Mesenchymal stem cell (in vitro differentiated cells and primary cell): ENCODE measurements around the gene RUBCNL. TPM values are rescaled to one million over a fixed set of nuclear protein-coding genes. Genes with fewer than 3 reads are reported as not detected.

ENCODE experiments used
- DNase-seq: peaks from one replicate; pipeline ENCODE4 v3.0.0-alpha.2; 2013
- H2AFZ ChIP-seq: one replicate; pipeline ENCODE4 v1.6.1; 2013; ENCODE audit warnings: low read depth, mild to moderate bottlenecking, control low read depth, inconsistent platforms, low read length, moderate library complexity
- H2AK5ac ChIP-seq: 2 replicates; pipeline ENCODE4 v1.6.1; 2013; ENCODE audit warnings: low read length, moderate library complexity, mild to moderate bottlenecking, inconsistent platforms; ENCODE audit not compliant: severe bottlenecking
- H2BK120ac ChIP-seq: one replicate; pipeline ENCODE4 v1.6.1; 2013; ENCODE audit warnings: low read depth, mild to moderate bottlenecking, inconsistent platforms, low read length, moderate library complexity
- H2BK12ac ChIP-seq, 2 experiments: one replicate each; pipeline ENCODE4 v1.6.1; 2013; ENCODE audit warnings: inconsistent platforms in 2 of 2, low read length in 2 of 2, mild to moderate bottlenecking in 2 of 2, moderate library complexity in 2 of 2, control low read depth in 1 of 2
- H2BK15ac ChIP-seq: one replicate; pipeline ENCODE4 v1.6.1; 2013; ENCODE audit warnings: mild to moderate bottlenecking, low read depth, inconsistent platforms; ENCODE audit not compliant: poor library complexity, severe bottlenecking
- H2BK5ac ChIP-seq: 2 replicates; pipeline ENCODE4 v1.6.1; 2013; ENCODE audit warnings: low read depth, mild to moderate bottlenecking, low read length, control low read depth, inconsistent platforms; ENCODE audit not compliant: poor library complexity, severe bottlenecking
- H3K14ac ChIP-seq, 2 experiments: one replicate each; pipeline ENCODE4 v1.6.1; 2013; ENCODE audit warnings: inconsistent platforms in 2 of 2, low read length in 2 of 2, control low read depth in 1 of 2, mild to moderate bottlenecking in 1 of 2, moderate library complexity in 1 of 2
- H3K18ac ChIP-seq, 2 experiments: one replicate each; pipeline ENCODE4 v1.6.1; 2013; ENCODE audit warnings: inconsistent platforms in 2 of 2, low read length in 2 of 2, control low read depth in 1 of 2, low read depth in 1 of 2, mild to moderate bottlenecking in 1 of 2
- H3K23ac ChIP-seq, 2 experiments: one replicate each; pipeline ENCODE4 v1.6.1; 2013; ENCODE audit warnings: inconsistent platforms in 2 of 2, low read length in 2 of 2, mild to moderate bottlenecking in 2 of 2, moderate library complexity in 2 of 2, control low read depth in 1 of 2
- H3K27ac ChIP-seq: 2 replicates; pipeline ENCODE4 v1.5.1; 2013; ENCODE audit warnings: mild to moderate bottlenecking, moderate library complexity, low read length, control low read depth, inconsistent platforms; ENCODE audit not compliant: poor library complexity, severe bottlenecking
- H3K27me3 ChIP-seq, 2 experiments: 2 replicates each; pipeline versions ENCODE4 v1.6.1 to v1.7.0; 2013; ENCODE audit warnings: low read length in 2 of 2, mild to moderate bottlenecking in 2 of 2, moderate library complexity in 2 of 2, control low read depth in 1 of 2, inconsistent platforms in 1 of 2; ENCODE audit not compliant: control insufficient read depth in 1 of 2, insufficient read depth in 1 of 2
- H3K36me3 ChIP-seq, 2 experiments: 2 replicates each; pipeline versions ENCODE4 v1.6.1 to v1.7.0; 2013; ENCODE audit warnings: low read length in 2 of 2, control low read depth in 1 of 2, inconsistent platforms in 1 of 2, low read depth in 1 of 2, mild to moderate bottlenecking in 1 of 2; ENCODE audit not compliant: insufficient read depth in 2 of 2, control insufficient read depth in 1 of 2
- H3K4ac ChIP-seq, 2 experiments: one replicate each; pipeline ENCODE4 v1.6.1; 2013; ENCODE audit warnings: inconsistent platforms in 2 of 2, low read length in 2 of 2, mild to moderate bottlenecking in 2 of 2, moderate library complexity in 2 of 2, control low read depth in 1 of 2, low read depth in 1 of 2
- H3K4me1 ChIP-seq: 2 replicates; pipeline ENCODE4 v1.6.1; 2013; ENCODE audit warnings: low read depth, low read length, control low read depth; ENCODE audit not compliant: control insufficient read depth, insufficient read depth
- H3K4me2 ChIP-seq: 2 replicates; pipeline ENCODE4 v1.6.1; 2013; ENCODE audit warnings: low read length, mild to moderate bottlenecking, inconsistent platforms; ENCODE audit not compliant: poor library complexity, severe bottlenecking
- H3K4me3 ChIP-seq, 2 experiments: 2 replicates each; pipeline versions ENCODE4 v1.5.1 to v1.7.0; 2013; ENCODE audit warnings: low read length in 2 of 2, mild to moderate bottlenecking in 2 of 2, control low read depth in 1 of 2, low read depth in 1 of 2; ENCODE audit not compliant: insufficient read depth in 1 of 2
- H3K79me1 ChIP-seq: replicated peaks from 2 replicates; pipeline ENCODE4 v1.6.1; 2013; ENCODE audit warnings: mild to moderate bottlenecking, control low read depth, low read length, inconsistent platforms; ENCODE audit not compliant: poor library complexity, severe bottlenecking
- H3K9ac ChIP-seq: 2 replicates; pipeline ENCODE4 v1.7.0; 2013; ENCODE audit warnings: mild to moderate bottlenecking, low read length, moderate library complexity
- H3K9me3 ChIP-seq: 2 replicates; pipeline ENCODE4 v1.7.0; 2013; ENCODE audit warnings: mild to moderate bottlenecking, low read length; ENCODE audit not compliant: control insufficient read depth
- H4K8ac ChIP-seq: one replicate; pipeline ENCODE4 v1.6.1; 2013; ENCODE audit warnings: inconsistent platforms, mild to moderate bottlenecking, low read length, moderate library complexity
- H4K91ac ChIP-seq: one replicate; pipeline ENCODE4 v1.6.1; 2013; ENCODE audit warnings: mild to moderate bottlenecking, low read length, inconsistent platforms
- WGBS: methylation state at CpG from one replicate; pipeline ENCODE4 v1.1.7; 2013; ENCODE audit warnings: mixed read lengths; 5-methylcytosine and 5-hydroxymethylcytosine counted together
- small RNA-seq: library from polyadenylated mRNA; stranded (forward); fragments of <200 nt; extraction: miRNeasy Mini kit (QIAGEN cat#:217004); gene quantifications from one replicate; pipeline ENCODE3, GENCODE V24; 2013; ENCODE audit warnings: low read depth

Gene RUBCNL

DNA sequence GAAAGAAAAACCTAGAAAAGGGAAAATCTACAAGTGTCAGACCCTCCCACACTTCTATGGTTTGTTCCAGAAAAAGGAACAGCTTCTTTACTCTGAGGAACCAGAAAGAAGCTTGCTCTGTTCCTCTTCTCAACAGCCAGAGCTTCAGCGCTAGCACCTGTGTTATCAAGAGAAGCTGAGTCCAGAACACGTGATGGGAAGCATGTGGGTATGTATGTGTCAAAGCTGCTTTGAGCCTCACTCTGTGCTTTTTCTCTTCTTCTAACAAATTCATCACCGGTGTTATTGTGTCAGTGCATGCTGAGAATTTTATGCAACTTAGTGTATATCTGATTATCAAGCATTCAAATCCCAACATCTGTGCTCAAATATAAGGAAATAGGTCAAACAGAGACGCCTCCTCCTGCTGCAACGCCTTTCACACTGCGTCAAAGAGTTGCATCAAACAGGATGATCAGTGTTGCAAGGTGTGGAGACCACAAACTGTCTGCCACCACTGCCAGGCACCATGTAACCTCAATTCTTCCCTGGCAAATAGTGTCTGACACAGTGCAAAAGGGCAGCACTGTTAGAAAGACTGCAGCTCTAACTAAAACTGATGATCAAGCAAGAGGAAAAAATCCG, 91.4 kb downstream of the RUBCNL start:
- Histone ChIP-seq H3K4me2 (no peak overlapping the region), H4K8ac (no peak overlapping the region), H2BK120ac (no peak overlapping the region), H3K27ac (peak overlapping the region; percentile 16), H2AFZ (no peak overlapping the region), H3K4me3 (peak overlapping the region in 1 of 2 experiments; percentile 10), H3K27me3 (no peaks in the 10 kb centered on the region), H3K18ac (peak overlapping the region; percentile 37 to 50), H3K36me3 (no peaks in the 10 kb centered on the region), H2BK15ac (no peak overlapping the region), H3K79me1 (no peaks in the 10 kb centered on the region), H3K23ac (no peak overlapping the region), H2BK5ac (no peak overlapping the region), H4K91ac (no peak overlapping the region), H3K9me3 (no peaks in the 10 kb centered on the region), H2AK5ac (no peak overlapping the region), H3K9ac (peak overlapping the region; percentile 50), H2BK12ac (peak overlapping the region in 1 of 2 experiments; percentile 16), H3K4me1 (peaks cover 2% of the 10 kb centered on the region), H3K4ac (no peak overlapping the region), H3K14ac (peak overlapping the region in 1 of 2 experiments; percentile 85)
- DNase-seq, result no peak
- WGBS, result 87% methylated on average over 6 of the region's 7 CpGs

DNA sequence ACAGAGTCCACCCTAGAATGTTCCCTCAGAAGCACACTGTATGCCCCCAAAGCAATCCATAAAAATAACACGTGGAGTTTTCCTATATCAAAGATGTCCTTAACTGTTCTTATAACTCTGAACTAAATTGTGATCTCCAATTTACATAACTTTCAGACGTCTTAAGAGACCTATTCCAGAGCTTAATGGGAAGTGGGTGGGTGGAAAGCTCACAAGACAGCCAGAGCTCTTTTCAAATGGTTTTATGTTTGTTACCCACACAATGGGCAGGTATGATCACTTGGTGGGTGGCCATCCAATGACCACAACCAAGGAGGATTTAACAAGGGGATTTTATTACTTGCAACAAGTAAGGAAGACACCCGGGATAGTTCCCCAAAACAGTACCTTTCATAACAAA, 93.6 kb downstream of the RUBCNL start:
- Histone ChIP-seq H2BK12ac (no peak overlapping the region), H3K27me3 (no peaks in the 10 kb centered on the region), H3K23ac (no peak overlapping the region), H3K4me1 (peaks cover 2% of the 10 kb centered on the region), H3K9ac (no peak overlapping the region), H3K18ac (no peak overlapping the region), H3K4me2 (no peak overlapping the region), H3K79me1 (no peaks in the 10 kb centered on the region), H3K27ac (no peak overlapping the region), H2BK15ac (no peak overlapping the region), H4K8ac (no peak overlapping the region), H3K4ac (no peak overlapping the region), H3K9me3 (no peaks in the 10 kb centered on the region), H2BK5ac (no peak overlapping the region), H2BK120ac (no peak overlapping the region), H2AFZ (no peak overlapping the region), H3K4me3 (no peak overlapping the region), H3K14ac (no peak overlapping the region), H2AK5ac (no peak overlapping the region), H4K91ac (no peak overlapping the region), H3K36me3 (no peaks in the 10 kb centered on the region)
- 98% methylated on average over 2 of the region's 3 CpGs for WGBS
- no peak for DNase-seq

Small RNA genes within 50 kb of the gene (small RNA-seq; reads per million reads assigned to genes)
- gene RNU2-6P (not detected), gene RNU6-68P (not detected)
